Activated CD4-positive, CD25-positive, alpha-beta regulatory T cell treated with anti-CD3 and anti-CD28 coated beads, Interleukin-2, amount 50 U/mL, for 24 hours (primary cell): ENCODE results near the gene LFNG.

Source experiments
- ATAC-seq, 2 donors: fragments of 150-1000 bp; cut with Tn5 transposase; one replicate each; pipeline ENCODE4 v1.10.0; 2021; ENCODE audit warnings: mild to moderate bottlenecking in 1 of 2, moderate library complexity in 1 of 2

LFNG gene

DNA sequence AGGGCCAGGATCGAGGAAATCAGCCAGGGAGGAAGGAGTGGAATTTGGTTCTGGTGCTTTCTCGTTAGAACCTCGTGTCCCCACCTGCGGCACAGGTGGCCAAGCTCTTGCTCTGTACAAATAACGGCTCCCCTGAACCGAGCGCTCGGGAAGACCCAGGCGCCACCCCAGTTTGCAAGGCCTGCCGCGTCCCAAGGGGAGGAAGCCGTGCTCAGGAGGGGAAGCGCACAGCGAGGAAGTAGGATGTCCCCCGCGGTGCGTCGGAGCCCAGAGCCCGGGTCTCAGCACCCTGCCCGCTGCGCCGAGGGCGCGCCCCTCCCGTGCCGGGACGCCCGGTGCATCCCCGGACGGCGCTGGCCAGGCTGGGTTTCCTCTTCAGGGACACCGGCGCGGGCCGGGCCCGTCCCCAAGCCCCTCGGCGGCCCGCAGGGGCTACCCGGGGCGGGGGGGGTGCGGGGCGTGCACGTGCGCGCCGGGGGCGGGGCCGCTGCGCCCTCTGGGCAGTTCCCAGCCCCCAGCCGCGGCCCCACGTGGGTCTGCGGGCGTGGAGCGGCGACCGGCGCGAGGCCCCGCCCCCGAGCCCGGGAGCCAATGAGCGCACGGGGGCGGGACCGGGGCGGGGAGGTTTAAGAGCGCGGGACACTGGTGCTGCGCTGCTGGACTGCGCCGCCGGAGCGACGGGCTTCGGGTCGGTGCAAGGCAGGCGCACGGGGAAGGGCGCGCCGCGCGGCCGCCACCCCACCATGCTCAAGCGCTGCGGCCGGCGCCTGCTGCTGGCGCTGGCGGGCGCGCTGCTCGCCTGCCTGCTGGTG is at the start of gene LFNG:
TSS of gene LFNG (plus strand) at position 656 of the 812 bp plus-strand sequence. CDS start at position 744, 88 bp downstream.
- ATAC-seq = peak; percentile 74 to 75

GRCh38 chr7:2470204-2471021 is 49.2 kb upstream of the LFNG start:
- no peak for ATAC-seq

GRCh38 chr7:2471022-2471329 is 48.6 kb upstream of the LFNG start:
- no peak for ATAC-seq

- no peak for ATAC-seq
Observed at GRCh38 chr7:2471396-2471795, 48.2 kb upstream of the LFNG start.

DNA sequence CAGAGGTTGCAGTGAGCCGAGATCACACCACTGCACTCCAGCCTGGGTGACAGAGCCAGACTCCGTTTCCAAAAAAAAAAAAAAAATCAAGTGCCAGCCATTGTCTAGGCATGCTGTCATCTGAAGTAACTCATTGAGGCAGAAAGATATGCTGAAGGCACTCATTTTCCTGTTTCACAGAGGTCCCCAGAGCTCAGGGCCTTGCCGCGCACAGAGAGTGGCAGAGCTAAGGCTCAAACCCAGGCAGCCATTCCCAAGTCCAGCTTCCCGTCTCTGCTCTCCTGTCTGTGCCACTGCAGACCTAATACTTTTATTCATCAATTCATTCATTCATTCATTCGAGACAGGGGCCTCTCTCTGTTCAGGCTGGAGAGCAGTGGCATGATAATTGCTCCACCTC is 46.8 kb upstream of the LFNG start:
- no peak for ATAC-seq

DNA sequence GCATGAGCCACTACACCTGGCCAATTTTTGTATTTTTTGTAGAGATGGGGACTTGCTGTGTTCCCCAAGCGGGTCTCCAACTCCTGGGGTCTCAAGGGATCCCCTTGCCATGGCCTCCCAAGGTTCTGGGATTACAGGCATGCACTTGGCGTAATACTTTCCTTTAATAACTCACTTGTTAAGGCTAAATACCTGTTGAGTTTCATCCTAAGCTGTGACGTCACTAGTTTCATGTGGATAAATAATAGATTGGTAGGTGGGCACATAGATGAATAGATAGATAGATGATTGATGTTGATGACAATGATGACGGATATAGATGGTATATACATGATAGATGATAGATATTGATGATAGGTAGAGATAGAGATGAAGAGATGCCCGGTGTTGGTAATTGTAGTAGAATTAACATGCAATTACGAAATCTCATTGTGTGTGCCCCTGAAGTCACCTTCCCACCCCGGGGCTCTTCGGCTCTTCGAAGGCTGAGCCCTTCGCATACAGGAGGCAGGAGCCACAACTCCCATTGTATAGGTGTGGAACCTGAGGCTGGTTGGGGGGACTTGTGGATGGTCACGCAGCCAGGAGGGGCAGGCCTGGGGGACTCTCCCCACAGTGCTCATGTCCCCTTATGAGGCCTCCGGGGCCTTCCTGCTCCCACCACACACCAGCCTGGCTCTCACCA is 45.9 kb upstream of the LFNG start:
- no peak for ATAC-seq

DNA sequence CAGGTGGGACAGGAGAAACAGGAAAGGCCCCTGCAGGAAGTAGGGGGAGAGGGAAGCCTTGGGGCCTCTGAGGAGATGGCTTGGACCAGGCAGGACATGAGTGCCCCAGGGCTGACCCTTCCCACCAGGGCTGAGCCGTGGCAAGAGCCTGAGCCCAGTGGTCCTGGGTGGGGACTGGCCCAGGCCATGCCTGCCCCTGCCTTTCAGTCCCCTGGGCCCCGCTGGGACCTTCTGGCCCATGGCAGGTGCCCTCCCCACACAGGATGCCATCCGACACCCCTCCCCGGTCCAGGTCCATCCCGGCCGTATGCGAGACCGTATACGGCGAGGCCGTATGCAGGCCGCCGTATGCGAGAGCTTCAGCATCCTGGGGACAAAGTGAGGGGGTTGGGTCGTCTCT is 45.4 kb upstream of the LFNG start:
- no peak for ATAC-seq

DNA sequence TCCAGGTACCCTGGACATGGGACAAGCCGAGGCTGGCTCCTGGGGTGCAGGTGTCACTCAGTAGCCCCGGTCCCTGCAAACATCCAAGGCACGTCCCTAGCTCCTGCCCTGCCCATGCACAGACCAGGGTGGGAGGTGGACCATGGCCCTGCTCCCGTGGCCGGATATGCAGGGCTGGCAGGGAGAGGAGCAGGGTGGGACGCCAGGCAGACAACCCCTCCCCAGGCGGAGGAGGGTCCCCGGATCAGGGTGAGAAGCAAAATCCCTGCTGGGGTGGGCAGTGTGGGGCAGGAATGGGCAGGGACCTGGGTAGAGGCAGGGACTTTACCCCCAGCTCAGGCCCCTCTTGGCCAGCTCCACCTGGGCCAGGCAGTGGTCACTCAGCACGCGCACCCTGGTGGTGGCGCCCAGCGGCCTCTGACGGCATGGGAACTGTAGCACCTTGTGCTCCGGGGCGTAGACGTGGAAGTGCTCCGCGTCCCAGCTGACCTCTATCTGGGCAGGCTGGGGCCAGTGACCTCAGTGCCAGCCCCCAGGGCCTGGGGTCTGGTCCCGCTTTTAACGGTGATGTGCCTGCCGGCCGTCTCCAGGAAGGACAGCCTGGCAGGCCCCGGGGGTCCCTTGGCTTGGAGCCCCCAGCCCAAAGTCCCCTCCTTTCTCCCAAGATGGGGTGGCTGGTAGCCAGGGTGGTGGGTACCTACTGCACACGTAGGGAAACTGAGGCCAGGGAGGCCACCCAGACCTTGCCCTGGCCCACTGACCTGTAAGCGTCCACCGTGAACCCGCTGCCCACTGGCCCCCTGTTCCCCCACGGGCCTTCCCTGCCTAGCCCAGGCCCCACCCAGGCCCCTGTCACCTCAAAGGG is 44.5 kb upstream of the LFNG start:
- ATAC-seq = no peak

- ATAC-seq = no peak
Observed at GRCh38 chr7:2475678-2476015, 43.9 kb upstream of the LFNG start.

GRCh38 chr7:2476298-2476697 is 43.3 kb upstream of the LFNG start, which contains the start of gene GRIFIN:
TSS of gene GRIFIN (minus strand) at chr7:2476398. CDS start at chr7:2476383, 15 bp downstream.
- ATAC-seq = no peak

- ATAC-seq = no peak
Observed at GRCh38 chr7:2476776-2477446, 42.7 kb upstream of the LFNG start.

- peak; percentile 90 to 93 for ATAC-seq
Observed at GRCh38 chr7:2477447-2478398, 41.9 kb upstream of the LFNG start.

- no peak for ATAC-seq
Observed at GRCh38 chr7:2478399-2478785, 41.2 kb upstream of the LFNG start.

DNA sequence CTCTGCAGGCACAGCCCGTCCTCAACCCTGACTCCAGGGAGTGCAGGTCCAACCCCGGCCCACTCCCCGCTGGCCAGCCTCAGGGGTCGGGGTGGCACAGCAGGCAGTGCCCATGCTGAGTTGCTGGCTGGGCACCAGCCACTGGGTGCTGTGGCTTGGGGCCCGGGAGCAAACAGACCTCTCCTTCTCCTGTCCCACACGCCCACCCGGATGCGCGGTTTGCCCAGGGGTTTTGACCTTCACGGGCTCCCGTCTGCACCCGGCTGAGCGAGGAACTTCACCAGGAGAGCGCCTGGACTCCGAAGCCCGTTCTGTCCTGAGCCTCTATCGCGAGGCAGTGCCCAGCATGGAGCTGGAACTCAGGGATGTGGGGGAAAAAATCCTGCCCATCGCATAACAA is 40.8 kb upstream of the LFNG start:
- ATAC-seq = no peak

DNA sequence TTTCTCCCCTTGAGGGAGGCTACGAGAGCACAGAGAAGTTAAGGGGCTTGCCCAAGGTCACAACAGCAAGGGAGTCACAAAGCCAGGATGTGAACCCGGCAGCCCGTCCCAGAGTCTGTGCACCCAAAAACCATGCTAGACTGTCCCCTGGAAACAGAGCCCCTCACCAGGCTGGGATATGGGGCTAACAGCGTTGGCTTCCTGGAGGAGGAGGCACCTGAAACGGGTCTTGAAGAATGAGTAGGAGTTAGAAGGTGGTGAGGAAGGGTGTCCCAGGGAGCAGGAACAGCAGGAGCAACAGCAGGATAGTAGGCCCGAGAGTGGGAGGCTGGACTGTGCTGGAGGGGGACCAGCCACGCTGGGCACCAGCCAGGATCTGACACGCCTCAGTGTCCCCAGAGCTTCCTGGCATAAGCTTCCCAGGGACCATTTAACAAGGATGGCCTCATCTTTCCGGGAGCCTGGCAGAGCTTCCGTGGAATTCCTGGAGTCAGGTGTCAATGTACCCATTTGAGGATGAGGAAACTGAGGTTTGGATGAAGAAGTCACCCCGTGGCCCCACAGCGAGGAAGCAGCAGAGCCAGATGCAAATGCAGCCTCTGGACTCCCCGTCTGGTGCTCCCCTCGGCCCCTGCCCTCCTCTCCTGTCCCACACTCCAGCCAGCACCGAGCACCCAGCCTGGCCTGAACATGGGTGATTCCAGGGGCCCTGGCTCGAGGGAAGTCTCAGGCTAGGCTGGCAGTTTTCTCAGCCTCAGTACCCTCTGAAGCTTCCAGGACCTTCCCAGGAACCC is 40.1 kb upstream of the LFNG start:
- no peak for ATAC-seq

DNA sequence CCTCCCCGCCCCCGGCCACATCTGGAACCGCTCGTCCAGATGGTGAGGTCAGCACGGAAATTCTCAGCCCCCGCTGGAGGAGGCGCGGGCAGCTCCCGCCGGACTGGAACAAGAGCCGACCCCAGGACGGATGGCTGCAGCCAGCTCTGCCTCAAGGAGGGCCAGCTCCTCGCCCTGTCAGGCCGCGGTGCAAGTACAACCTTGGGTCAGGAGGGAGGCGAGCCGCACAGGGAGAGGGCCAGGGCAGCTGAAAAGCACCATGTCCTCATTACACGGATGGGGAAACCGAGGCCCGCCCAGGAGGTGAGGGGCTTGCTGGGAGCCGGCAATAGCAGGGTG is 39.5 kb upstream of the LFNG start:
- no peak for ATAC-seq

- ATAC-seq = no peak
Observed at GRCh38 chr7:2481195-2481594, 38.4 kb upstream of the LFNG start.

- ATAC-seq = no peak
Observed at GRCh38 chr7:2482725-2483451, 36.7 kb upstream of the LFNG start.

DNA sequence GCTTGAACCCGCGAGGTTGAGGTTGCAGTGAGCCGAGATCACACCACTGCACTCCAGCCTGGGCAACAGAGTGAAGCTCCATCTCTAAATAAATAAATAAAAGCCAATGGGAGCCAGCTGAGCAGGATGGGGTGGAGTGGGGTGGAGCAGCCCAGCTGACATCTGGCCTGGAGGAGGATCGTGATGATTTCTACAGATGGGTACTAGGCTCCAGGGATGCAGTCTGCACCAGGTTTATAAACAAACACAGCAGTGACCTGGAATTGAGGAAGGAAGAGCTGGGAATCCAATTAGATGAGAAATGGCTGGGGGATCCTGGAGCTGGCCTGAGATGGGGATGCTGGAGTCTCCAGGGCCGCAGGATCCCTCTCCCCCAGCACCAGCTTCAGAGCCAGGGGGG is 36.1 kb upstream of the LFNG start:
- ATAC-seq = no peak
